K562 (cell line): ENCODE data around the gene RFX3. TPM values are rescaled to one million over a fixed set of nuclear protein-coding genes. Genes with fewer than 3 reads are reported as not detected.

Source experiments
- ATAC-seq: fragments of 200-7000 bp; cut with Tn5 transposase; 3 replicates; pipeline ENCODE4 v1.9.1; 2020; ENCODE audit warnings: moderate library complexity
- BruUV-seq: library from RNA; stranded (reverse); fragments of 400-500 nt; replicated peaks from 2 replicates; lab custom pipeline; 2021; lab: Mats Ljungman, UMichigan
- CTCF ChIA-PET: fragments of 300-600 bp; formaldehyde crosslinking; extraction: SDS; loops from one replicate; lab custom pipeline; 2021; ENCODE audit warnings: low intra/inter-chr PET ratio; lab: Yijun Ruan, JAX
- POLR2A ChIA-PET: fragments of 300-600, 350-650 bp; sonication (Branson Sonifier 250); formaldehyde crosslinking; extraction: SDS; loops from one replicate; lab custom pipeline; 2021; ENCODE audit warnings: antibody characterized with exemption, inconsistent platforms; lab: Yijun Ruan, JAX
- DNase-seq, 4 experiments: peaks; one replicate each; pipeline versions ENCODE4 v3.0.0 to v3.0.0-alpha.2; 2011 to 2018; ENCODE audit warnings: low spot score in 3 of 4, mixed read lengths in 3 of 4; ENCODE audit errors: extremely low read depth in 1 of 4
- FAIRE-seq: peaks from 2 replicates; lab custom pipeline; 2011; peaks lifted over from hg19 to GRCh38; lab: Jason Lieb, UNC
- H2AFZ ChIP-seq: 2 replicates; pipeline ENCODE4 v1.6.0; 2011; ENCODE audit warnings: low read depth, low read length, control low read depth, inconsistent platforms
- H3K27ac ChIP-seq: fragments of 200-600 bp; 3 replicates; pipeline ENCODE4 v1.8.0; 2011; ENCODE audit warnings: low read depth, mild to moderate bottlenecking, control low read depth, inconsistent platforms, low read length, moderate library complexity, mixed read lengths; ENCODE audit errors: extremely low read depth
- H3K27me3 ChIP-seq, 2 experiments: fragments of 300-600 bp in 1 of 2; 2 replicates in 1 of 2; 3 replicates in 1 of 2; pipeline versions ENCODE4 v1.6.0 to v1.8.0; 2011; ENCODE audit warnings: inconsistent platforms in 2 of 2, low read length in 2 of 2, mild to moderate bottlenecking in 1 of 2, mixed read lengths in 1 of 2, moderate library complexity in 1 of 2; ENCODE audit not compliant: control insufficient read depth in 2 of 2, insufficient read depth in 2 of 2
- H3K36me3 ChIP-seq: fragments of 300-600 bp; 3 replicates; pipeline ENCODE4 v1.8.0; 2011; ENCODE audit warnings: mild to moderate bottlenecking, low read length, inconsistent platforms; ENCODE audit not compliant: control insufficient read depth, insufficient read depth
- H3K4me1 ChIP-seq, 2 experiments: fragments of 200-600 bp in 1 of 2; replicated peaks in 1 of 2; 2 replicates in 1 of 2; 3 replicates in 1 of 2; pipeline versions ENCODE4 v1.5.1 to v1.8.0; 2011; ENCODE audit warnings: inconsistent platforms in 2 of 2, low read length in 2 of 2, mild to moderate bottlenecking in 1 of 2, mixed read lengths in 1 of 2, moderate library complexity in 1 of 2; ENCODE audit not compliant: control insufficient read depth in 2 of 2, insufficient read depth in 2 of 2
- H3K4me2 ChIP-seq: 2 replicates; pipeline ENCODE4 v1.6.1; 2011; ENCODE audit warnings: low read length, control low read depth, inconsistent platforms, mixed read lengths; ENCODE audit not compliant: insufficient read depth
- H3K4me3 ChIP-seq: fragments of 200-600 bp; sonication (generic), shearing (Covaris generic); 2 replicates; pipeline ENCODE4 v1.5.1; 2016; ENCODE audit warnings: control low read depth, inconsistent platforms
- H3K79me2 ChIP-seq: fragments of 200-600 bp; 3 replicates; pipeline ENCODE4 v1.8.0; 2011; ENCODE audit warnings: low read length, inconsistent platforms; ENCODE audit not compliant: control insufficient read depth, insufficient read depth
- H3K9ac ChIP-seq, 2 experiments: 2 replicates each; pipeline versions ENCODE4 v1.6.0 to v1.6.1; 2011; ENCODE audit warnings: low read depth in 2 of 2, low read length in 2 of 2, control low read depth in 1 of 2, inconsistent platforms in 1 of 2, mild to moderate bottlenecking in 1 of 2, mixed read lengths in 1 of 2; ENCODE audit not compliant: insufficient read depth in 1 of 2
- H3K9me1 ChIP-seq: one replicate; pipeline ENCODE4 v1.6.0; 2011; ENCODE audit warnings: inconsistent platforms, mild to moderate bottlenecking, low read length, moderate library complexity; ENCODE audit not compliant: control insufficient read depth, insufficient read depth
- H3K9me3 ChIP-seq: replicated peaks from 2 replicates; pipeline ENCODE4 v1.5.1; 2011; ENCODE audit warnings: low read depth, low read length, inconsistent platforms; ENCODE audit not compliant: control insufficient read depth, insufficient read depth
- H4K20me1 ChIP-seq: replicated peaks from 2 replicates; pipeline ENCODE4 v1.6.1; 2011; ENCODE audit warnings: low read length, inconsistent platforms, mixed read lengths; ENCODE audit not compliant: control insufficient read depth, insufficient read depth
- ATF7 ChIP-seq: fragments of 450-650 bp; IDR thresholded peaks from 2 replicates; pipeline ENCODE4 v1.7.1; 2014; ENCODE audit warnings: mild to moderate bottlenecking, moderate library complexity
- BRD4 ChIP-seq: fragments of 200-600 bp; sonication (generic); IDR thresholded peaks from 2 replicates; pipeline ENCODE4 v1.6.1; 2017; ENCODE audit warnings: inconsistent platforms
- CCNT2 ChIP-seq: IDR thresholded peaks from 2 replicates; pipeline ENCODE4 v1.6.1; 2011; ENCODE audit warnings: borderline replicate concordance, low read depth, mild to moderate bottlenecking, moderate library complexity, mixed read lengths, low read length; ENCODE audit not compliant: insufficient read length; ENCODE audit errors: extremely low read depth
- HNRNPL ChIP-seq: fragments of 200-400 bp; formaldehyde crosslinking; IDR thresholded peaks from 2 replicates; pipeline ENCODE4 v1.6.1; 2017; ENCODE audit warnings: low read depth, mild to moderate bottlenecking, low read length
- HSF4 ChIP-seq: fragments of 250-450 bp; sonication (Bioruptor Pico); IDR thresholded peaks from 2 replicates; pipeline ENCODE4 v2.1.2; 2022; ENCODE audit warnings: mild to moderate bottlenecking, moderate library complexity, borderline replicate concordance
- PTRF ChIP-seq: fragments of 450-650 bp; IDR thresholded peaks from 2 replicates; pipeline ENCODE4 v1.6.1; 2016; ENCODE audit warnings: mild to moderate bottlenecking, missing genetic modification characterization, missing compliant biosample characterization
- ZNF165 ChIP-seq: fragments of 250-450 bp; sonication (Bioruptor Pico); IDR thresholded peaks from 2 replicates; pipeline ENCODE4 v1.4.0; 2020; ENCODE audit warnings: borderline replicate concordance
- WGBS: fragments of 100-300 bp; shearing (Covaris generic); methylation state at CpG from one replicate; pipeline ENCODE4 v1.1.6; 2016; ENCODE audit warnings: low coverage, mixed read lengths; ENCODE audit not compliant: insufficient coverage; ENCODE audit errors: missing lambda C conversion rate; 5-methylcytosine and 5-hydroxymethylcytosine counted together
- in situ Hi-C: fragments of 300-500 bp; cut with MboI; formaldehyde crosslinking; loops from 4 replicates; pipeline ENCODE4 v1.15.0; 2018; ENCODE audit warnings: inconsistent platforms, mixed read lengths
- intact Hi-C: fragments of 100-400 bp; cut with micrococcal nuclease; formaldehyde crosslinking; loops from 2 replicates; pipeline ENCODE4 v1.14.2; 2022
- polyA plus RNA-seq, 8 experiments: library from polyadenylated mRNA; depleted of rRNA in 4 of 8; stranded (reverse) in 5 of 8; unstranded in 3 of 8; fragments of >200 nt; fragmentation: Nextera tagmentation in 2 of 8; fragmentation: Illumina TruSeq in 1 of 8; extraction: Ambion mirVana in 2 of 8; extraction: Trizol in 1 of 8; gene quantifications; 2 replicates each; pipeline versions ENCODE4 v1.2.1 to v1.2.3, GENCODE V29; 2011 to 2014; ENCODE audit warnings: inconsistent platforms in 1 of 8, missing spikeins in 1 of 8
- total RNA-seq, 7 experiments: library from RNA; depleted of rRNA in 6 of 7; stranded (reverse); fragments of >200 nt in 6 of 7; fragmentation: Illumina TruSeq in 2 of 7; extraction: Trizol in 2 of 7; gene quantifications; 2 replicates each; pipeline versions ENCODE4 v1.2.1 to v1.2.3, GENCODE V29; 2011 to 2021; ENCODE audit warnings: low replicate concordance in 1 of 7
- TF ChIP-seq, protein P1 (sequence below): fragments of 450-650 bp; IDR thresholded peaks from 2 replicates; pipeline ENCODE4 v1.6.1; 2018; ENCODE audit warnings: mild to moderate bottlenecking, low read depth; ENCODE audit not compliant: partially characterized antibody

RFX3 gene
- total and polyA plus RNA-seq, 9 of the 15 experiments (the other 6 are each of a cell fraction or from before 2014, with no cell fraction given): 0.86 to 4.9 (median 2.0) TPM

DNA sequence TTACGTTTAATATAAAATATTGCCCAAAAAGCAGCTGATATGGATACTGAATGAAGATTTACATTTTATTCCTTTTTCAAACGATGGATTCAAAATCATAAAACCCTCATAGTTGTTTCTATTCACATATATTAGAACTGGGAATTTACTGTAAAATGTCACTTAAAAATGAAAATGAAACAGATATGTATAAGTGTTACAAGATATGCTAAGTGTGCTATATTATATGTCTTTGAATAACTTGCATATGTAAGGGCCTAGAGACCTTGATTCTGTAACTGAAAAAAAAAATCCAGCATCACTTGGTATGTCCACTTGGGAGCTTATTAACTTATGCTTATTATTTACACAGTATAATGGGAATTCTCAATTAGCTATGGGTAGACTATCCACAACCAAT, 43.2 kb downstream of the RFX3 start:
- no peak for FAIRE-seq
- intact Hi-C loops: no loop called here
- Histone ChIP-seq H3K27me3 (no peaks in the 10 kb centered on the region), H3K9me1 (no peaks in the 10 kb centered on the region)
- POLR2A ChIA-PET: interaction anchor here (0.7 kb wide), 1 partner anchor 13 kb away, joined by 3 read pairs; no protein-coding TSS in a partner anchor
- 63% methylated on average over 2 of the region's 2 CpGs for WGBS
- TF ChIP-seq ATF7 (no peak), ZNF165 (CRISPR knock-in tag) (no peak)
- TF ChIP-seq, protein P1, sequence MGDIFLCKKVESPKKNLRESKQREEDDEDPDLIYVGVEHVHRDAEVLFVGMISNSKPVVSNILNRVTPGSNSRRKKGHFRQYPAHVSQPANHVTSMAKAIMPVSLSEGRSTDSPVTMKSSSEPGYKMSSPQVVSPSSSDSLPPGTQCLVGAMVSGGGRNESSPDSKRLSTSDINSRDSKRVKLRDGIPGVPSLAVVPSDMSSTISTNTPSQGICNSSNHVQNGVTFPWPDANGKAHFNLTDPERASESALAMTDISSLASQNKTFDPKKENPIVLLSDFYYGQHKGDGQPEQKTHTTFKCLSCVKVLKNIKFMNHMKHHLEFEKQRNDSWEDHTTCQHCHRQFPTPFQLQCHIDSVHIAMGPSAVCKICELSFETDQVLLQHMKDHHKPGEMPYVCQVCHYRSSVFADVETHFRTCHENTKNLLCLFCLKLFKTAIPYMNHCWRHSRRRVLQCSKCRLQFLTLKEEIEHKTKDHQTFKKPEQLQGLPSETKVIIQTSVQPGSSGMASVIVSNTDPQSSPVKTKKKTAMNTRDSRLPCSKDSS: no peak
- TF ChIP-seq, all 486 proteins: peak for 0
- ATAC-seq (no peak), DNase-seq (no peak)
- Histone ChIP-seq H3K4me1 (no peaks in the 10 kb centered on the region), H4K20me1 (no peaks in the 10 kb centered on the region), H3K9ac (no peak overlapping the region), H3K4me2 (no peak overlapping the region), H2AFZ (no peak overlapping the region), H3K9me3 (no peaks in the 10 kb centered on the region; the same call in 1 of the 2 replicates), H3K27ac (no peak overlapping the region), H3K4me3 (no peak overlapping the region), H3K36me3 (peaks cover 6% of the 10 kb centered on the region; the same call in 1 of the 3 replicates), H3K79me2 (no peaks in the 10 kb centered on the region)
- no TSS peak for BruUV-seq
- CTCF ChIA-PET: no interaction called here
- in situ Hi-C loops: no loop called here

DNA sequence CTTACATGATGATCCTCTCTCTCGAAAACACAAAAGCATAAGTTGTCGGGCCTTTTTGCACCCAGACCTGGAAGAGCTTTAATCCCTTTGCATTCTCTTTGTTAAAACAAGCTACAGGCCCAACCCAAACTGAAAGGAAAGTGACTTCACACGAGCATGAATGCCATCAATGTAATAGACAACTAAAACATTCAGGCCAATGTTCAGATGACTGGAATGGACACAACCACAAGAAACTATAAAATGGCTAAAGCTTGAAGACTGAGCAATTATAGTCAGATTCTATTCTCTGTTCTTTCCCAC, 45.5 kb downstream of the RFX3 start:
- FAIRE-seq (no peak), DNase-seq (no peak), ATAC-seq (no peak)
- Histone ChIP-seq H3K36me3 (peaks cover 6% of the 10 kb centered on the region; the same call in 1 of the 3 replicates), H3K79me2 (no peaks in the 10 kb centered on the region), H3K4me1 (peaks cover 0 to 2% of the 10 kb centered on the region in 2 experiments; a peak in 2 of 5 replicates), H4K20me1 (no peaks in the 10 kb centered on the region), H3K9ac (no peak overlapping the region), H3K9me3 (no peaks in the 10 kb centered on the region; the same call in 1 of the 2 replicates), H2AFZ (no peak overlapping the region), H3K4me2 (no peak overlapping the region), H3K27me3 (no peaks in the 10 kb centered on the region), H3K4me3 (no peak overlapping the region), H3K27ac (no peak overlapping the region), H3K9me1 (no peaks in the 10 kb centered on the region)
- intact Hi-C loops: no loop called here
- no TSS peak for BruUV-seq
- ChIA-PET CTCF (no interaction called here), POLR2A (no interaction called here)
- WGBS: 85% methylated on average over 2 of the region's 3 CpGs
- in situ Hi-C loops: no loop called here
- TF ChIP-seq HNRNPL (no peak), CCNT2 (no peak), PTRF (tag) (no peak), HSF4 (CRISPR knock-in tag) (no peak), BRD4 (no peak)
